ENCODE measurements around the gene RWDD3.

Gene RWDD3

DNA sequence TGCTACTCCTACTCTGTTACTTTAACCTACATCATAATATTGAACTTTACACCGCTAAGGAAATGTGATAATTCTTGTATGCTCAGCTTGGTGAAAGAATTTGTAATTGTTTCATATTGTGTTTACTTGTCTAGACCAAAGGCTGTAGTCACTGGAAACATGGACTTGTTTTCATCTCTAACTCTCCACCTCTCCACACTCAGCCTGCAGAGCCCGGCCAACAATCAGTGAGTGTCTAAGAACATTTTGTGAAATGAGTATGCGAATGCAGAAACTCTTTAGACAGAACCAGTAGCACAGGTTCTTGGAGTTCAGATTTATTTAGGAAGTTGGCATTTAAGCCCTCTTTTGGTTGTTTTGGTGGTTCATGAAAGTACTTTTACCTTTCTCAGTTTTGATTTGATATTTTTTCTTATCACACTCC is 3.2 kb upstream of the RWDD3 start:
- DNase-seq = no peak

DNA sequence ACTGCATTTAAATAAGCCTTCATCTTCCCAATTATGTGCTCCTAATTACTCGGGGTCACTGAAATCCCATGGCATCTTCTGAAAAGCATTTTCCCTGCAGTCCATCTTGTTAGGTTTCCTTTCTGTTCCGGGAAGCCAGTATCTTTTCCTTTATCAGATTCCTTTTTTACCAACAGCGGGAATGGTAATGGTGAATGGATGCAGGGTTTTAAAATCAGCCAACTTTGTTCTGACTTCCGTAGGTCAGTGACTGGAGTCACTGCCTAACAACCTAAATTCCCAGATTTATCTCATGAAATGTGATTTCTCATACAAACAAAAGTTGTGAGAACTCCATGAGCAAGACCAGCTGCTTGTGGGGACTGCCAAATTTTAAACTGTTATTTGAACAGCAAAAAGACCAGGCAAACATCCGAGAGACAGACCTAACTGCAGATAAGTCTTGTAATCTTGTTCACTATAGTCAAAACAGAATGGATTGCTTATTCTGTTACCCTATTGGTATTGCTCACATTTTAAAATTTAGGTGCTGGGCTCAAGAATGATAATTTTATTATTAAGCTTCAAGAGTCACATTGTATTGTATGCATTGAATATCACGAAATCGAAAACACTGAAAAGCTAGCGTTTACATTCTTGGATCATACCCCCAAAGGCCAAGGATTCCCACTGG is 1.2 kb upstream of the RWDD3 start:
- DNase-seq = no peak

DNA sequence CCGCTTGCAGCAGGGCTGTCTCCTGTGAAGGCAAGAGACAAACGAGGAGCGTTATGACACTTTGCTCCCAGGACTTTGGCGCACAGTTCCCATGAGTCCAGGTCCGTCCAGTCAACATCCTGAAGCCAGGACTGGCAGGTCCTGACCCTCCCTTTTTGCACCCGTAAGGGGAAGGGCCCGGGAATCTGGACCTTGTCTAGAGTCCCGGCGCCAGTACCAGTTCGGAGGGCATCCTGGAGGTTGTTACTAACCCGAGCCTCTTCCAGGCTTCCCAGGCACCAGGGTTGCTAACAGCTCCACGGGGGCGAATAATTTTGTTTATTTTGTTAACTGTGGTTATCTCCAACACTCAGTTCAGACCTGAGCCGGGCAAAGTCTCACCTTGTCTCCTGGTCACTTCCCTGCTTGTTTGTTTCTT is 682 bp upstream of the RWDD3 start:
- DNase-seq = no peak

DNA sequence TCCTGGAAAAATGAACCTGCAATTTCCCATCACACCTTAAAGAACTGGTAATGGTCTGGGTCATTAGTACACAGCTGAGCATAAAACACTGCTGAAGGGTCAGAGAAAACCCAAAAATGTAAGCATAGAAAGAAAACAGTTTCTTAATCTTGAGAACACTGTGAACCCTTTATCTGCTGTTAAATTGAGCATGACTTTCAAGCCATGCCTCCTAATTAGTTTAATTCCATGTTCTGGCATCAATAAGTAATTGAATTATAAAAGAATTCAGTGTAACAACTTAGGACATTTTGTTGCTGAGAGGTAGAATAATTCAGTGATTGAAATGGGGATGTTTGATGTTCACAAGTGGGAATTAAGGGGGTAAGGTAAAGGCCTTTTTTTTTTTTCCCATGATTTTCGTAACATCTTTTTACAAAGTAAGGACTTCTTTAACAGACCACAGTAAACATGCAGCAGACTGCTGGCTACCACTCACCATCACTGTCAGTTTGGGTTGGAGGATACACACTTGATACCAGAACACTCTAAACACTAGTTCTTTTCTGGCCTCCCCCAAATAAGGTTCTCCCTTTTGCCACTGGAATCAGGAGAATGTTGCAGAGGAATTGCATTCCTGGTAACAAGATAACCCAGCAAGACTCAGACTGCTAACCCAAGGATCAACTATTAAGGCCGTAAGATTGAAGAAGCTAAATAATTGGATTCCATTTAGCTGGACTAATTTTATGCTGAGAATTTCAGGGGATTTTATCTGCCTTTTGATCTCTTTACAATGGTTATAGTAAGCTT is 3.0 kb downstream of the RWDD3 start:
- DNase-seq = no peak

DNA sequence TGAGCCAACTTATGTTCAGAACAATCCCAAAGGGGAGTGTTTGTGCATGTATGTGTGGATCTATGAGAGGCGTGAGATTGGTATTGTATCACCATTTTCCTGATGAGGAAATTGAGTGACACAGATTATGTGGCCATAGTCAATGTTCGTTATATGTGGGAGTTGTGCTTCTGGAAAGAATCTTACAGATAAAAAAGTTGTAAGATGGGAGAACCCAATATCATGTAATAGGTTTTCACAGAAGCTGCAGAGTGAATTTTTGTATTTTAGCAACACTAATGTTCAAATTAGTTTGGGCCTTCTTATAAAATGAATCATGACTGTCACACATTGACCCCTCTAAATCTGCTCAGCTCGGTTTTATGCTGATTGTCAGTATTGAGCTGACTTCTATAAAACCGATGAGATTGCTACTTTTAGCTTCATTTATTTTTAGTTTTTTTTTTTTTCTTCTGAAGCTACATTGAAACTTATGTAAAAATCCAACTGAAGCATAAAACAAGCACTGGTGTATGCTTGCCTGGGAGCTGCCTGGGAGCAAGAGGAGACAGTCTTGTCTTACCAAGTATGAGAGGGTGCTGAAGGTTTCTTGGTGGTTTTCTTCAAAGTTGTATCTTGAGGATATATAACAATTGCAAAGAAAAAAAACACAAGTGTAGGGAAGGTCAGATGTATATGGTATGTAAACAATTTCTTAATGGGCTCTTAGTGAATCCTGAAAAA is 4.1 kb downstream of the RWDD3 start:
- no peak for DNase-seq

DNA sequence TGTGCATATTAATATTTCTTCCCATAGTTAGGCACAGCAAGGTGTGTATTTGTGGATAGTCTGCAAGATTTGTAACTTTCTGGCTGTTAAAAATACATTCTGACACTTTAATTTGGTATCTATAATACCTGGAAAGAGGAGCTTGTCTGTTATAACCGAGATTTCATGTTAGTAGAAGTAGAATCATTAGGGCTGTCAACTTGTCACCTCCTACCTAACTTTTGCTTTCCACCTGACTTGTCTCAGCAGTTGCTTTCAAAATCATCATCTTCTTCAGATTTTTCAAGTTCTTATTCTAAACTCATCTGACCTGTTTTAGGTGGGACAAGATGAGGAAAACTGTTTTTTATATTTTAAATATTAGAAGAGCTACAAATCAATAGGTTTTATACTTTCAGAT is 11.0 kb downstream of the RWDD3 start:
- no peak for DNase-seq

DNA sequence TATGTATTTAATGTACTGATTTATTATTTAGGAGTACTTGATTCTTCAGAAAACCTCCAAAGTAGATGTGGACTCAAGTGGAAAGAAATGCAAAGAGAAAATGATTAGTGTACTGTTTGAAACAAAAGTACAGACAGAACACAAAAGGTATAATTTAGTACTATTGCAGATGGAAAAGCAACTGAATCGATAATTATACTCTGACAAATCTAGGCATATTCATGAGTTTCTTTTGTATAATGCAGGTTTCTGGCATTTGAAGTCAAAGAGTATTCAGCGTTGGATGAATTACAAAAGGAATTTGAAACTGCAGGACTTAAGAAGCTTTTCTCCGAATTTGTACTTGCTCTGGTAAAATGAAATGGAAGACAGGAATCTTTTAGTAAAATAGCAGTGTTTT is 12.5 kb downstream of the RWDD3 start:
- DNase-seq = no peak

DNA sequence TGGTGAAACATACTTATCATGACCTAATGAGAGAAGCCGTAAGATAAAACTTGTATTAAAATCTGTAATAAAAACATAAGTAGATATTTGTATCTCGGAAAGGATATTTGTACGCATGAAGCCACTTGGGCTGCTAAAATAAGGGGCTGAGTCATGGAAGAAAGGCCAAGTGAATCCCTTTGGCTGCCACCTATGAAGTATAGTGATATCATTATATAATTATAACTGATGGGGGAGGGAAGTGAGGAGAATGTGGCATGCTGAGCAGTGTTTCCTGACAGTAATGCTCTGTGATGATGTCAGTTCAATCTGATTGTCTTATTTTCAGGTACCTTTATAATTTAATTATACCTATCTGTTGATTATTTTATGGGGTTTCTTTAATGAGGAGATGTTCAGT is 13.6 kb downstream of the RWDD3 start:
- DNase-seq = no peak

DNA sequence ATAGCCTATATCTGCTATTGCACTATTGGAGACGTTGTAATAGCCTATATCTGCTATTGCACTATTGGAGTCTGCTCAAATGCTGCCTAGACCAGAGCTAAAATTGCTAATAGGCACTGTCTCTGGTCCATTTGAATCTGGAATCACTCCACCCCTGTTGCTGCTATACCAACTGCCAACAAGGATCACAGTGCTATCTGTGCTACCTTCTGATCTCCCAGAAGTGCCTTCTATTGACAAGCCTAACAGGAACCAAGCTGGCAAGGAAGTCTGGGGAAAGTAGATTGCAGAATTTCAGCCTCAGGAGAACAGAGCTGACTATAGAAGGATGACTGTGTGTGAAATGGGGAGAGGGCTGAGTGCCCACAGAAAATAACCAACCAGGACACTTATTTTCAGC is 15.9 kb downstream of the RWDD3 start:
- DNase-seq = no peak

DNA sequence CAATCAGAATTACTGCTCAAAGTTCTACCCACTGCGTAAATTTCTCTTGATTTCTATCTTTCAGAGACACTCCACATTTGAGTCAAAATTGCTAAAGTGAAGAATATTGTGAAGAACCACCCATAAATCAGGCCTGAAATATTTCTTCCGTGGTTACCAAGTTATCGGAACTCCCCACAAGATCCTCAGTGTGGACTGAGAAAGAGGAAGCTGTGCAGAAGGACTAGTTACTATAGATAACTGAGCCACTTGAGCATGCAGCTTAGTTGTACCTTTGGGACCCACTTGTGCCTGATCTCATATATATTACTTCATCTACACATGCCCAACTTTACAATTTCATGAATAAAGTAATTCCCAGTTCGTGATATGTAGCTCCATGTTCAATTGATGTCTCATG is 18.4 kb downstream of the RWDD3 start:
- DNase-seq = no peak

DNA sequence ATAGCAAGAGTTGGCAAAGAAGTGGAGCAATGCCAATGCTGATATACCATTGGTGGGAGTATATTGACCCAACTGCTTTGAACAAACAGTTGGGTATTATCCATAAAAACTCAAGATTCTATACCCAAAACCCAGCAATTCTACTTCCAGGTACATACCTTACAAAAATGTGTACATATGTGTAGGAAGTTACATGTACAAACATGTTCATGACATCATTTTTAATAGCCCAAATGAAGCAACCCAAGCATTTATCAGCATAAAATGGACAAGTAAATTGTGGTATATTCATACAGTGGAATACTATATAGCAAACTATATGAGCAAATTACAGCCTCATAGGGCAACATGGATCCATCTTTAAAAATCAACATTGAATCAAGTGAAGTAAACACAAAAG is 20.9 kb downstream of the RWDD3 start:
- no peak for DNase-seq

DNA sequence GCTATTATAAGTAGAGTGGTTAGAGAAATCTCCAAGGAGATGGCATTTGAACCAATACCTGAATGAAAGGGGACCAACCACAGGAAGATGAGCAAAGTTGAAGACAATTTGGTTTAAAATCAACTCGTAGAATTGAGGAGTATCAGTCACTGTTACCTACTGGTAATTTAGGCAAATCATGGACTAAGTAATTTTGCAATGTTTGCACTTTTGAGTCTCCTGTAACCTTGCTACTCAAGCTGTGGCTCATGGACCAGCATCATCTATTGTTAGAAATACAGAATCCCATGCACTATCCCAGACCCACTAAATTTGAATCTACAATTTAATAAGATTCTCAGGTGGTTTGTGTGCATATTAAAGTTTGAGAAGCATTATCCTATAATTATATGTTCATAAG is 21.8 kb downstream of the RWDD3 start:
- DNase-seq = no peak

DNA sequence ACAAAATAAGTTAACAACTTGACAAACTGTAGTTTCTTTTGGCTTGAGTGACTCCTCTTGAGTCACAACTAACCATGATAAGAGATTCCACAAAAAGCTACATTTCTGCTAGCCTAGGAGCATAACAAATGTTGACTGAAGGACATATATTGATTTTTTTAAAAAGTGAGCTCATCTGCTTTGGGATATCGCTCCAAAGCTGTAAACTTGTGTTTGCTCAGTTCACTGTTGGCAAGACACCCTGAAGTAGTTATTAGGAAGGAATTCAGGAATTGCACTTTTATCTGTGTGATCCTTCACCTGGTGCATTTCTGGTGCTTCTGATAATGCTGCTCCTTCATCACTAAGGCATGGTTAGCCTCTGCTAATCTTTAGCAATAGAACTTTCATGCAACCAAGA is 23.7 kb downstream of the RWDD3 start:
- no peak for DNase-seq

DNA sequence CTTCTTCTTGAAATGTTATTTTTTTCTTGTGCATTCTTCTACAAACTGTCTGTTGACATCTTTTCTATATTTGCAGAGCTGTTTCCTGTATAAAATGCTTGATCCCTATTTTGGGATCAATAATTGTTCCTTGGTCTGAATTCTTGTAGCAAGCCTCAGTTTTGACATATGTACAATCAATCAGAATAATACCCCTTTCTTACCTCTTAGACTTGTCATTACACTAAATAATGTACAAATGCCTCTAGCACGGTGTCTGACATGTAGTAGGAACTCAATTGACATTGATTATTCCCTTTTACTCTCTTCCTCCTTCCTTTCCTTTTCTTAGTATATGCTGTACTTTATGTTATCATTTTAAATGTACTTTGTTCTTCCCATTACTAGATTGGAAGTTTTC is 25.2 kb downstream of the RWDD3 start:
- no peak for DNase-seq

DNA sequence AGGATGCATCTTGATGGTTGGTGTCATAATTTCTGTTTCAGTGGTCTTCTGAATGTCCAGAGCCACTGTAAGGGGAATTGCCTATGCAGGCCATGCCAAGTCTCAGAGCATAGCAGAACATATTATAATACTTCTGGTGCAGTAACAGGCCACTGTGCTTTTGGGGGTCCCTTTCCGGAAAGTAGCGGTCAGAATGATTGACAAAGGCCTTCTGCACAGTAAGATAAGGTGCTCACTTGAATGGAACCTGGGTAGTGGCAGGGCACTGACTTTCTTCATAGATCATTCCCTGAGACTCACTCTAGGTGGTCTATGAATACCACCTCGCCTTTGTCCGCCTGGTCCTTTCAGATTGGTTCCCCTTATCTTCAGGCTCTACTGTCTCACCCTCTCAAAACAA is 28.9 kb downstream of the RWDD3 start:
- DNase-seq = no peak

DNA sequence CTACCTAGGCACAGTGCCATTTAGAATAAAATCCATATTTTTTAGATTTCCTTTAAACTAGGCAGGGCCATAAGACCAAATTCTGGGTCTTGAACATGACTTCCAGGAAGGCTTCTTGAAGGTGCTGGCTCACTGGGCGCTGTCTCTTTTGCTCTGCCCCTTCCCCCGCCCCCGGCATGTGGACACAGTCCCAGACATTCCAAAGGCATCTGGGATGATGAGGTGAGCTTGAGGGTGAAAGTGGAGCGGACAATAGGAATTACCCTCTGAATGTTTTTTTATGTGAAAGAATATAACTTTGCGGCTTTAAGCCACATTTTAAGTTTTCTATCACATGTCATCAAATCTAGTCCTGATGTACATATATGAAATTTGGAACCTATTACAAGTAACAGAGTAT is 29.4 kb downstream of the RWDD3 start:
- DNase-seq = no peak

DNA sequence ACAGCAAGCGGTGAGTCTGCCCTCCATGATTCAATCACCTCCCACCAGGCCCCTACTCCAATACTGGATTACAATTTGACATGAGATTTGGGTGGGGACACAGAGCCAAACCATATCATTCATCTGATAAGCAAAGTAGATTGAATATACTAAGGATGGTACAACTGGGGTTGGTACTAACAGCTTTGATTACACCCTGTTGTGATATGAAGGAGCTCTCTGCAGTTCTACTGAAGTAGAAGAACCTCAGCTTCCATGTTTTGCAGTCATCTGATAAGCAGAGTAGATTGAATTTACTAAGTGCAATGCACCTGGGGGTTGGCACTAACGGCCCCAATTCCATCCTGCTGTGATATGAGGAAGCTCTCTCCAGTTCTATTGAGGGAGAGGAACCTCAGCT is 31.1 kb downstream of the RWDD3 start:
- no peak for DNase-seq

DNA sequence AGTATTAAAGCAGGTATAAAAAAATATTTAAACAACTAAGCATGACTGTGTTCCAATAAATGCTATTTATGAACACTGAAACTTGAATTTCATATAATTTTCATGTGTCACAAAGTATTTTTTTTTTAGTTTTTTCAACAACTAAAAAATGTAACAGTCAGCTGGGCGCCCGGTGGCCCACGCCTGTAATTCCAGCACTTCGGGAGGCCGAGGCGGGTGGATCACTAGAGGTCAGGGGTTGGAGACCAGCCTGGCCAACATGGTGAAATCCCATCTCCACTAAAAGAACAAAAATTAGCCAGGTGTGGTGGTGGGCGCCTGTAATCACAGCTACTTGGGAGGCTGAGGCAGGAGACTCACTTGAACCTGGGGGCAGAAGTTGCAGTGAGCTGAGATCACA is 42.4 kb downstream of the RWDD3 start:
- no peak for DNase-seq

DNA sequence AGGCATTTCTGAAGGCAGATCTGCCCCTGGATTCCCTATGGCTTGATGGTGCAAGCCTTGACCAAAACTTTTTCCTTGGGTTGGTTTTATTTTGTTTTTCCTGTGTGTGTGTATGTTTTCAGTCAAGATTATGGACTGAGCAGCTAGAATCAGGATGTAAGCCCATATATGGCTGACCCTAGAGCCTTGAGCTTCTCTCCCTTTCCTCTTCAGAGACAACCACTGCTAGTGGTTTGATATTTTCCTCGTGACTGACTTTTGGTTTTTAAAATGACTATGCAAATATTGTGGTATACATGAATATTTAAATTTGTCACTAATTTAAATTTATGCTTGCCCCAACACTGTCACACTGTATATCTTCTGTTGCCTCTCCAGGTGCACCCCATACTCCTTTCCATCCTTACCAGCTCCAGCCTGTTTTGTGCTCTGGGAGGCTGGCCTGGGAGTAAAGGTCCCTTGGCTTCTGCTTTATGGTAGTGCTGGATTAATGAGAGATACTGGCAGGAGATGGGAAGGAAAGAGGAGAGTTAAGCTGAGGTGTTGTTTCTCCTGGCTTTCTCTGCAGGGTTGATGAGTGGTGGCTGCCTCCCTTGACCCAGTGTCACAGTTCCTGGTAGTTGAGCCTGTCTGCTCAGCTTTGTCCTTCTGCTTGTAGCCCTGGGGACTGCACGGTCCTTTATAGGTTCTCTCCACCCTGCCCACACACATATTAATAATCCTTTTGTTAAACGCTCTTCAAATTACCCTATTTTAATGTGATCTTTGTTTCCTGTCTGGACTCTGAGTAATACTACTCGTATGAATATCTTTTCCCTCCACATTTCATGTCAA is 44.4 kb downstream of the RWDD3 start:
- DNase-seq = no peak

DNA sequence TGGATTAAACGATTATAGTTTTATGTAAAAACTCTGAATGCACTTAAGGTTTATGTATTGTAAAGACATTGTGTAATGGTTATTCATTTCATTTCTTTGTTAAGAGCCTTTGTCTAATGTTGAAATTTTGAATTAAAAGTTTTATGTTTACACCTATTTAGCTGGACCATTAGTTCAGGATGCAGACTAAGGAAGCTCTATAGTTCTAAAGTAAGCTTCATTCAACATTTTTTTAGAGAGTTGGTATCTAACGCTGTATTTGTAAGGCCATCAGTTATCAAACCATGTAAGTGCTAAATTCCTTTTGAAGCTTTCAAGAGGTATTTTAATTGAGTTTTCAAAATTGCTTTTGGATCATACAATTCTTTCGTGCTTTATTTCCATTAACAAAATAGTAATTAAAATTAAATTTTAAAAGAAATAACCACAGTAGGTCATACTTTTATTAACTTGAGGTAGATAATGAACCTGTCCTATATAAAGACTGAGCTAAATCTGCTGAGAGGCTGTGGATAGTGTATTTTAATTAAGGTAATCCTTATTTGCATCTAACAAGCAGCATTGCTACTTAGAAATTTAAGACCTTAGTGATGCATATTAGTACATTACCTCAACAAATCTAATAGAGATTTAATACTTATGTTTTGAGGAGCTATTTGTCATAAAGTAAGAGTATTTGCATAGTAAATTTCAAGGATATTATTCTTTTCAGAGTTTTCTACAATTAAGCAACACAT is 47.9 kb downstream of the RWDD3 start:
- DNase-seq = no peak

DNA sequence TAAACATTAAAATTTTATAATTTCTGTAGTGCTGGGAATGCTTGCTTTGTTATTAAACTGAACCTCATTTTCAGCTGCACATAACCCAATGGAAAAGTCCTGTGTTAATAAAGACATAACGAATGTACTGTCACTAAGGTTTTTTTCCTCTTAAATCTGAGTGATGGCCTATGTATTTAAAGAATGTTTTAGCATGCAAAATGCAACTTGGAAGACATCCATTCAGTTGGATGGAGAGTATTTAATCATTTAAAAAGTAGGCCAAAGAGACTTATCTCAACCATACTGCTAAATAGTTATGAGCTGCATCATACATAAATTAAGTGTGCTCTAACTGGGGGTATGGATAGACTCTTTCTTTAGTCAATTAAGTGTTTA is 48.5 kb downstream of the RWDD3 start:
- no peak for DNase-seq

DNA sequence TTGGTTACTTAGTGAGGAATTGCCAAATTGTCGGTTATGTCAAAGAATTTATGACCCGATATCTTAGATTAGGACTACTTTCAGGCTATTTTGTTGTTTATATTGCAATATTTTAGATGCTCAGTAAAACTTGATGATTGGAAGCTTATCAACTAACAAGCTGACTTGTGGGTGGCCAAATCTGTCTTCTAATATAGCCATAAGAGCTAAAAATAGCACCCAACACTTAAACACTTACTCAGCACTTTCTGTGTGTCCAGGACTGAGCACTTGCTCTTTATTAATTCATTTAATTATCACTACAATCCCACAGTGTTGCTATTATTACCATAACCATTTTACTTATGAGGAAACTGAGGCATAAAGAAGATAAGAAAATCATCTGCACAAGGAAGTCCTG is 50.4 kb downstream of the RWDD3 start:
- no peak for DNase-seq

DNA sequence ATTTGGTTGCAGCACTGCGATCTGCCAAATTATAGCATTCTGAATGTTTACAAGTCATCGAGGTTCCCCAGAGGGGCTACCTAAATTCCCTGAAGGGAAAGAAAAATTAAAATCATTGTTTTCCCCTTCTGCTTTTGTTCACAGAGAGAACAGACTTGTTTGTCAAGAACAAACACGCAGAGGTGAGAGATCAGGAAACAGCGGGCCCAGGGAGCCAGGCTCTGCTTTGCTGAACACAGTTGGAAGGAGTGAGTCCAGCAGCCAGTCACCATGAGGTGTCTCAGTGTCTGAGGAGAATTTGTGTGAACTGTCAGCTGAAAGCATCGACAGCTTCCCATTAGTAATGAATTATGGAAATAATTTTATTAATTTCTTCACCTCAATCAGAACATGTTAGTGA is 52.5 kb downstream of the RWDD3 start:
- DNase-seq = no peak

Data from CD4-positive, alpha-beta T cell treated with Interferon gamma for 1 hour (primary cell).